Measurements from ENCODE around the gene CACNA2D3. TPM values are rescaled to one million over a fixed set of nuclear protein-coding genes. Genes with fewer than 3 reads are reported as not detected.
"Not testable (repeated sequence)": the region's sequence is repeated elsewhere in the genome, so short reads cannot be mapped to it uniquely, and the experiment has no call there.

The CACNA2D3 gene
- total RNA-seq, 1 donor from 2014 or later: 3.6 TPM

DNA sequence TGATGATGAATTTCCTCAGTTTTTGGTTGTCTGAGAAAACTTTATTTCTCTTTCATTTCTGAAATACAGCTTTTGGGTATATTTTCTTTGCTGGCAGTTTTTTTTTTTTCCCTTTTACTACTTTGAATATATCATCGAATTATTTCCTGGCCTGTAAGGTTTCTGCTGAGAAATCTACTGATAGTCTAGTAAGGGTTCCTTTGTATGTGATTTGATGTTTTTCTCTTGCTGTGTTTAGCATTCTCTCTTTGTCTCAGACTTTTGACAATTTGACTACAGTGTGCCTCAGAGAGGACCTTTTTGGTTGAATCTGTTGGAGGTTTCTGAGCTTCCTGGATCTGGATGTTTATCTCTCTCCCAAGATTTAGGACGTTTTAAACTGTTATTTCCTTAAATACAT lies 336.0 kb downstream of the CACNA2D3 start:
- H3K4me1 ChIP-seq: no peaks in the 10 kb centered on the region
- no peak for TF ChIP-seq CTCF (IDR thresholded peaks at IDR 0.05)
- H3K9me3 ChIP-seq: peaks cover 10% of the 10 kb centered on the region
- intact Hi-C loops (cut with DNase I): no loop called here
- H3K4me3 ChIP-seq: no peak overlapping the region
- H3K27ac ChIP-seq: no peak overlapping the region
- no peaks in the 10 kb centered on the region for H3K27me3 ChIP-seq (ENCODE audit: low read depth)
- DNase-seq (no peak), ATAC-seq (no peak)
- no peaks in the 10 kb centered on the region for H3K36me3 ChIP-seq

- H3K4me1 ChIP-seq; intact Hi-C loops (cut with DNase I); H3K27me3 ChIP-seq (ENCODE audit: low read depth); H3K4me3 ChIP-seq; H3K9me3 ChIP-seq; H3K27ac ChIP-seq; DNase-seq; ATAC-seq; H3K36me3 ChIP-seq: not testable (repeated sequence)
These were observed 342.2 kb downstream of the CACNA2D3 start for GRCh38 chr3:54464554-54464953.

- H3K4me3 ChIP-seq: no peak overlapping the region
- intact Hi-C loops (cut with DNase I): no loop called here
- no peaks in the 10 kb centered on the region for H3K4me1 ChIP-seq
- H3K36me3 ChIP-seq: no peaks in the 10 kb centered on the region
- H3K27ac ChIP-seq: no peak overlapping the region
- peaks cover 7% of the 10 kb centered on the region for H3K9me3 ChIP-seq
- no peak for ATAC-seq
- no peaks in the 10 kb centered on the region for H3K27me3 ChIP-seq (ENCODE audit: low read depth)
- no peak for TF ChIP-seq CTCF (IDR thresholded peaks at IDR 0.05)
- DNase-seq: no peak
These were observed 354.5 kb downstream of the CACNA2D3 start for GRCh38 chr3:54476891-54477290.

- TF ChIP-seq CTCF (IDR thresholded peaks at IDR 0.05): no peak
- no peak for ATAC-seq
- intact Hi-C loops (cut with DNase I): no loop called here
- no peak overlapping the region for H3K4me3 ChIP-seq
- H3K4me1 ChIP-seq: no peaks in the 10 kb centered on the region
- H3K36me3 ChIP-seq: no peaks in the 10 kb centered on the region
- DNase-seq: no peak
- H3K27ac ChIP-seq: no peak overlapping the region
- no peaks in the 10 kb centered on the region for H3K9me3 ChIP-seq
- no peaks in the 10 kb centered on the region for H3K27me3 ChIP-seq (ENCODE audit: low read depth)
These were observed 359.4 kb downstream of the CACNA2D3 start for GRCh38 chr3:54481606-54482365.

- Histone ChIP-seq H3K27me3 (ENCODE audit: low read depth) (no peaks in the 10 kb centered on the region), H3K9me3 (no peaks in the 10 kb centered on the region), H3K27ac (no peak overlapping the region), H3K4me3 (no peak overlapping the region), H3K36me3 (no peaks in the 10 kb centered on the region), H3K4me1 (no peaks in the 10 kb centered on the region)
- no peak for TF ChIP-seq CTCF (IDR thresholded peaks at IDR 0.05)
- no peak for ATAC-seq
- no peak for DNase-seq
- intact Hi-C loops (cut with DNase I): no loop called here
These were observed 362.0 kb downstream of the CACNA2D3 start for GRCh38 chr3:54484334-54484733.

GRCh38 chr3:54486317-54486716 lies 364.0 kb downstream of the CACNA2D3 start:
- Histone ChIP-seq H3K27ac (no peak overlapping the region), H3K4me3 (no peak overlapping the region), H3K4me1 (no peaks in the 10 kb centered on the region), H3K27me3 (ENCODE audit: low read depth) (no peaks in the 10 kb centered on the region), H3K9me3 (no peaks in the 10 kb centered on the region), H3K36me3 (no peaks in the 10 kb centered on the region)
- no peak for TF ChIP-seq CTCF (IDR thresholded peaks at IDR 0.05)
- intact Hi-C loops (cut with DNase I): no loop called here
- ATAC-seq (no peak), DNase-seq (no peak)
